GM12875 (cell line): ENCODE data around the gene INS.

ENCODE experiments used
- H3K4me3 ChIP-seq: one replicate; pipeline ENCODE4 v1.5.1; 2011; ENCODE audit warnings: low read depth, low read length, control low read depth
- CTCF ChIP-seq: IDR thresholded peaks from 2 replicates; pipeline ENCODE4 v1.5.1; 2011; ENCODE audit warnings: low read depth, mild to moderate bottlenecking, control low read depth, inconsistent platforms, low read length, moderate library complexity, borderline replicate concordance; ENCODE audit not compliant: insufficient read depth

Gene INS

DNA sequence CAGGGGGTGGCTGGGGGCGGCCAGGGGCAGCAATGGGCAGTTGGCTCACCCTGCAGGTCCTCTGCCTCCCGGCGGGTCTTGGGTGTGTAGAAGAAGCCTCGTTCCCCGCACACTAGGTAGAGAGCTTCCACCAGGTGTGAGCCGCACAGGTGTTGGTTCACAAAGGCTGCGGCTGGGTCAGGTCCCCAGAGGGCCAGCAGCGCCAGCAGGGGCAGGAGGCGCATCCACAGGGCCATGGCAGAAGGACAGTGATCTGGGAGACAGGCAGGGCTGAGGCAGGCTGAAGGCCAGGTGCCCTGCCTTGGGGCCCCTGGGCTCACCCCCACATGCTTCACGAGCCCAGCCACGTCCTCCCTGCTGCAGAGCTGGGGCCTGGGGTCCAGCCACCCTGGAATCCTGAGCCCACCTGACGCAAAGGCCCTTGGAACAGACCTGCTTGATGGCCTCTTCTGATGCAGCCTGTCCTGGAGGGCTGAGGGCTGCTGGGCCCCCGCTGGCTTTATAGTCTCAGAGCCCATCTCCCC lies at the start of gene INS:
Gene INS, minus strand, starts transcription at position 474 of the 524 bp plus-strand sequence. Its CDS starts 238 bp downstream, at position 236.
- no peak for TF ChIP-seq CTCF
- H3K4me3 ChIP-seq: no peak within 1 kb of the TSS

- no peak overlapping the region for H3K4me3 ChIP-seq
- no peak for TF ChIP-seq CTCF
Observed at GRCh38 chr11:2210366-2211112, 49.5 kb upstream of the INS start.

GRCh38 chr11:2209900-2210321 lies 48.9 kb upstream of the INS start:
- H3K4me3 ChIP-seq: no peak overlapping the region
- TF ChIP-seq CTCF: no peak

DNA sequence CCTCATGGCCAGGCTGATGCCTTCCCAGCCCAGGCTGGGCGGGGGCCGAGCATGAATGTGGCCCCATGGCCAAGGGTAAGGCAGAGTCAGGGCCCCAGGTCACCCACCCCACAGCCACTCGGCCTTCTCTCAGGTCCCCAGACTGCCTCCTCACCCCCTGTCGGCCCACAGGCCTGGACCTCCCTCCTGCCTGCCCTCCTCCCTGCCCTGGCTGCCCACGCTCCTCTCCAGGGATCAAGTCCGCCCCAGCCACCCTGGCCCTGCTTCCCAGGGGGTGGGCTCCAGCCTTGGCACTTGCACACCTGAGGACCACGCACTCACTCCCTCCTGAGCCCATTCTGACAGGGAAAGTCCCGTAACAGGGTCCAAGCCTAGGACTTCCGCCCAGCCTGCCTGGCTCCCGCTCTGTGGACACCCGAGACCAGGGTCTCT lies 48.4 kb upstream of the INS start:
- H3K4me3 ChIP-seq: no peak overlapping the region
- no peak for TF ChIP-seq CTCF

GRCh38 chr11:2208691-2209369 lies 47.8 kb upstream of the INS start:
- H3K4me3 ChIP-seq: no peak overlapping the region
- no peak for TF ChIP-seq CTCF

DNA sequence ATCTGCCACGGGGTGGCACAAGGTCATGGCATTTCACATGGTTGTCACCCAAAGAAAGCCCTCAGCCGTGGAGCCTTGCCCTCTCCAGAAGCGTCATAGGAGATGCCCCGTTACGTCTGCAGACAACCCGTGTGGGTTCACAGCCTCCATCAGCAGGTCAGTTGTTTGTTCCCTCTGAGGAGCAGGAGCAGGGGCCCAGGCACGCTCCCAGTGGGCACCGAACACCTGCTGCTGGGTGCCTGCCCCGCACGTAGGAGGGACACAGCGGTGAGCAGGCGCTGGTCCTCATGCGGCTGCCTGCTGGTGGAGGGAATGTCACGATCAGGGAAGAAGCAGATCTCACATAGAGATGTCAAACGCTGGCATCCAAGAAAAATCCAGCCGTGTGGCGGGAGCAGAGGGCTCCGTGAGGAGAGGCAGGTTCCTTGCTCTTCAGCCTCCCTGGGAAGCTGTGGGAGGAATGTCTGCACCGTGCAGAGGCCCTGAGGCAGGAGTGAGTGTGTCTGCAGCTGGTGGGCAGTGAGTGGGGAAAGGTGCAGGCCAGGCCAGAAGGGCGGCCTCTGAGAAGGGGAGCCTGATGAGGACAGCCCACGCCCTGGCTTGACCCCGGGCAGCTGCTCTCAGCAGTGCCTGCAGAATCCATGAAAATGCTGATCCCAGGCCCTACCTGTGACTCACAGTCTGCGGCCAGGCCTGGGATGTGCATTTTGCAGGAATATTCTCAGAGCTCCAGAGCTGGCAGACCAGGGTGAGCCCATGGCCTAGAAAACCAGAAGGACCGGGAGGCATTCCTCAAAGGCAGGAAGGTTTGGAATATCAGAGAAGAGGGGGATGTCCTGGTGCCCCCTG lies 47.0 kb upstream of the INS start:
- no peak for TF ChIP-seq CTCF
- H3K4me3 ChIP-seq: no peak overlapping the region
